Measurements from ENCODE around the gene MTG2.

GRCh38 chr20:62214067-62214466 lies 31.2 kb downstream of the MTG2 start:
- TF ChIP-seq TAF1 (conservative IDR thresholded peaks at IDR 0.05) (no peak), FOXA1 (IDR thresholded peaks at IDR 0.05) (no peak)

Data from liver (tissue), 2 donors.